Erythroblast (primary cell): ENCODE measurements around the gene ABCC2.
"Not testable (repeated sequence)": the region's sequence is repeated elsewhere in the genome, so short reads cannot be mapped to it uniquely, and the experiment has no call there.

Experiments
- GATA1 ChIP-seq: IDR thresholded peaks from 2 replicates; pipeline ENCODE4 v1.6.1; 2011; ENCODE audit warnings: low read depth, mild to moderate bottlenecking, control low read depth, low read length, moderate library complexity
- POLR2A ChIP-seq: IDR thresholded peaks from 2 replicates; pipeline ENCODE4 v1.6.1; 2011; ENCODE audit warnings: mild to moderate bottlenecking, low read length

GRCh38 chr10:99734111-99734510 lies 48.3 kb upstream of the ABCC2 start:
- TF ChIP-seq POLR2A, GATA1: not testable (repeated sequence)
